ENCODE data around the gene NEURL3. TPM values are rescaled to one million over a fixed set of nuclear protein-coding genes. Genes with fewer than 3 reads are reported as not detected.
A peak's percentile ranks its signal among the peaks of the same experiment; 100 is the strongest.

NEURL3 gene
- total and polyA plus RNA-seq, 2 donors (not counting 1 experiment from before 2014, with no cell fraction given), result not detected

GRCh38 chr2:96510931-96511595 is 5.9 kb upstream of the NEURL3 start:
- H3K27me3 ChIP-seq (replicated peaks in 1 of 4; ENCODE audit: control extremely low read depth in 1 of 4, control insufficient read depth in 3 of 4, insufficient read depth in 4 of 4, low read length in 3 of 4), result peaks cover 0 to 16% (median 0%) of the 10 kb centered on the region in 4 experiments
- CTCF ChIA-PET, result interaction anchor here (1.0 to 10.6 kb wide), 11 partner anchors 13 to 518 kb away, joined by 3 to 155 read pairs (median 6); no protein-coding TSS in a partner anchor
- ATAC-seq (ENCODE audit: low read depth) (no peak), DNase-seq (no peak)
- peaks cover 0 to 3% (median 0%) of the 10 kb centered on the region in 3 donors for H3K9me3 ChIP-seq (ENCODE audit: control extremely low read depth in 1 of 3, control insufficient read depth in 2 of 3, insufficient read depth in 1 of 3, low read length in 2 of 3)
- no peak for TF ChIP-seq EZH2 (IDR thresholded peaks at IDR 0.05; ENCODE audit: borderline replicate concordance, insufficient read depth, low read depth, low read length, poor library complexity, severe bottlenecking)
- no peaks in the 10 kb centered on the region for H4K20me1 ChIP-seq (ENCODE audit: control insufficient read depth, insufficient read depth, low read length, poor library complexity, severe bottlenecking)
- H3K9ac ChIP-seq (ENCODE audit: low read length), result no peak overlapping the region
- H3K4me2 ChIP-seq (replicated peaks; ENCODE audit: low read depth, low read length, poor library complexity, severe bottlenecking), result no peak overlapping the region
- no peak overlapping the region for H3K4me3 ChIP-seq (ENCODE audit: control extremely low read depth in 1 of 5, extremely low read depth in 1 of 5, insufficient read depth in 1 of 5, low read depth in 2 of 5, low read length in 4 of 5)
- H3K4me1 ChIP-seq (ENCODE audit: control insufficient read depth in 2 of 2, insufficient read depth in 2 of 2, low read length in 2 of 2), result peaks cover 18 to 23% of the 10 kb centered on the region in 2 donors
- no peak overlapping the region for H3K27ac Mint-ChIP-seq
- no peak overlapping the region for H2AFZ ChIP-seq (ENCODE audit: insufficient read depth, low read depth, low read length, poor library complexity, severe bottlenecking)
- H3K27me3 Mint-ChIP-seq, result peaks cover 14% of the 10 kb centered on the region
- H3K4me3 Mint-ChIP-seq, result no peak overlapping the region
- POLR2A ChIA-PET, result no interaction called here
- H3K9me3 Mint-ChIP-seq (ENCODE audit: insufficient read depth), result no peaks in the 10 kb centered on the region
- intact Hi-C loops (cut with micrococcal nuclease), result no loop called here
- no peak overlapping the region for H3K27ac ChIP-seq (ENCODE audit: low read length in 2 of 2)
- peaks cover 18% of the 10 kb centered on the region for H3K4me1 Mint-ChIP-seq
- no peaks in the 10 kb centered on the region for H3K79me2 ChIP-seq (ENCODE audit: control insufficient read depth, insufficient read depth, low read length)
- WGBS (ENCODE audit: insufficient coverage), result 97% methylated on average over 6 of the region's 6 CpGs
- no peaks in the 10 kb centered on the region for H3K36me3 ChIP-seq (replicated peaks in 1 of 2; ENCODE audit: control extremely low read depth in 1 of 2, control insufficient read depth in 1 of 2, extremely low read depth in 1 of 2, insufficient read depth in 2 of 2, low read length in 1 of 2)

DNA sequence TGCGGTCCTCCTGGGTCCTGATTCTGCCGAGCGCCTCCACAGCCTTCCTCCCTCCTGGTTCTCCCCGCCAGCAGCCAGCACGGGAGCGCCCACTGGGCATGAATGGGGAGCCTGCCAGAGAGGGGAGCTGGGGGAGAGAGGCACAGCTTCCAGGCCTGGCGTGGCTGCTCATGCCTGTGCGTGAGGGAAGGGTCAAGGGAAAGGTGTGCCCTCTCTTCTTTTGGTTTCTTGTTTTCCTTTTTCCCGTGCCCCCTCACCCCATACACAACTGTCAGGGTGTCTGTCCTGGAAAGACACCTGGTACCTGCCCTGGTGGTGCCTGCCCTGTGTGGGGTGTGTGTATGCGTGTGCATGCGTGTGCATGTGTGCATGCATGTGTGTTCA is 4.7 kb upstream of the NEURL3 start:
- H3K9ac ChIP-seq (ENCODE audit: low read length), result no peak overlapping the region
- H3K79me2 ChIP-seq (ENCODE audit: control insufficient read depth, insufficient read depth, low read length), result no peaks in the 10 kb centered on the region
- H3K4me3 Mint-ChIP-seq, result peak overlapping the region; percentile 48
- TF ChIP-seq, protein P1, sequence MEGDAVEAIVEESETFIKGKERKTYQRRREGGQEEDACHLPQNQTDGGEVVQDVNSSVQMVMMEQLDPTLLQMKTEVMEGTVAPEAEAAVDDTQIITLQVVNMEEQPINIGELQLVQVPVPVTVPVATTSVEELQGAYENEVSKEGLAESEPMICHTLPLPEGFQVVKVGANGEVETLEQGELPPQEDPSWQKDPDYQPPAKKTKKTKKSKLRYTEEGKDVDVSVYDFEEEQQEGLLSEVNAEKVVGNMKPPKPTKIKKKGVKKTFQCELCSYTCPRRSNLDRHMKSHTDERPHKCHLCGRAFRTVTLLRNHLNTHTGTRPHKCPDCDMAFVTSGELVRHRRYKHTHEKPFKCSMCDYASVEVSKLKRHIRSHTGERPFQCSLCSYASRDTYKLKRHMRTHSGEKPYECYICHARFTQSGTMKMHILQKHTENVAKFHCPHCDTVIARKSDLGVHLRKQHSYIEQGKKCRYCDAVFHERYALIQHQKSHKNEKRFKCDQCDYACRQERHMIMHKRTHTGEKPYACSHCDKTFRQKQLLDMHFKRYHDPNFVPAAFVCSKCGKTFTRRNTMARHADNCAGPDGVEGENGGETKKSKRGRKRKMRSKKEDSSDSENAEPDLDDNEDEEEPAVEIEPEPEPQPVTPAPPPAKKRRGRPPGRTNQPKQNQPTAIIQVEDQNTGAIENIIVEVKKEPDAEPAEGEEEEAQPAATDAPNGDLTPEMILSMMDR (IDR thresholded peaks at IDR 0.05), result no peak
- TF ChIP-seq EZH2 (IDR thresholded peaks at IDR 0.05; ENCODE audit: borderline replicate concordance, insufficient read depth, low read depth, low read length, poor library complexity, severe bottlenecking), result no peak
- peak overlapping the region; percentile 57 for H2AFZ ChIP-seq (ENCODE audit: insufficient read depth, low read depth, low read length, poor library complexity, severe bottlenecking)
- no peak overlapping the region for H3K27ac ChIP-seq (ENCODE audit: low read length in 2 of 2)
- ATAC-seq (ENCODE audit: low read depth) (no peak), DNase-seq (no peak)
- peaks cover 18 to 23% of the 10 kb centered on the region in 2 donors for H3K4me1 ChIP-seq (ENCODE audit: control insufficient read depth in 2 of 2, insufficient read depth in 2 of 2, low read length in 2 of 2)
- H3K4me1 Mint-ChIP-seq, result peaks cover 18% of the 10 kb centered on the region
- no peak overlapping the region for H3K27ac Mint-ChIP-seq
- no peaks in the 10 kb centered on the region for H3K9me3 Mint-ChIP-seq (ENCODE audit: insufficient read depth)
- intact Hi-C loops (cut with micrococcal nuclease), result loop anchor here (2.0 to 10.0 kb wide), 4 partner anchors 39 to 371 kb away; partner anchors contain the start of genes ASTL, CIAO1 and STARD7
- POLR2A ChIA-PET, result interaction anchor here (1.1 kb wide), 1 partner anchor 204 kb away, joined by 4 read pairs; the partner anchor contains the start of gene SNRNP200
- no peaks in the 10 kb centered on the region for H4K20me1 ChIP-seq (ENCODE audit: control insufficient read depth, insufficient read depth, low read length, poor library complexity, severe bottlenecking)
- H3K36me3 ChIP-seq (replicated peaks in 1 of 2; ENCODE audit: control extremely low read depth in 1 of 2, control insufficient read depth in 1 of 2, extremely low read depth in 1 of 2, insufficient read depth in 2 of 2, low read length in 1 of 2), result no peaks in the 10 kb centered on the region
- H3K9me3 ChIP-seq (ENCODE audit: control extremely low read depth in 1 of 3, control insufficient read depth in 2 of 3, insufficient read depth in 1 of 3, low read length in 2 of 3), result no peaks in the 10 kb centered on the region
- peaks cover 14% of the 10 kb centered on the region for H3K27me3 Mint-ChIP-seq
- H3K4me3 ChIP-seq (ENCODE audit: control extremely low read depth in 1 of 5, extremely low read depth in 1 of 5, insufficient read depth in 1 of 5, low read depth in 2 of 5, low read length in 4 of 5), result no peak overlapping the region
- WGBS (ENCODE audit: insufficient coverage), result 73% methylated on average over 4 of the region's 11 CpGs
- CTCF ChIA-PET, result interaction anchor here (0.6 to 10.6 kb wide), 22 partner anchors 9 to 517 kb away, joined by 3 to 155 read pairs (median 6); partner anchors contain the start of genes ASTL, NCAPH and SNRNP200
- H3K4me2 ChIP-seq (replicated peaks; ENCODE audit: low read depth, low read length, poor library complexity, severe bottlenecking), result peak overlapping the region; percentile 49
- H3K27me3 ChIP-seq (replicated peaks in 1 of 4; ENCODE audit: control extremely low read depth in 1 of 4, control insufficient read depth in 3 of 4, insufficient read depth in 4 of 4, low read length in 3 of 4), result peaks cover 0 to 16% (median 0%) of the 10 kb centered on the region in 4 experiments

Measured in B cell (primary cell).